HG03520 (cell line): ENCODE data around the gene SVIL.
"Not testable (repeated sequence)": the region's sequence is repeated elsewhere in the genome, so short reads cannot be mapped to it uniquely, and the experiment has no call there.

ENCODE experiments used
- ATAC-seq: cut with Tn5 transposase; IDR thresholded peaks from one replicate; pipeline ENCODE4 v1.9.1; 2021; ENCODE audit warnings: mild to moderate bottlenecking, moderate library complexity; ENCODE audit not compliant: unreplicated experiment

Gene SVIL

DNA sequence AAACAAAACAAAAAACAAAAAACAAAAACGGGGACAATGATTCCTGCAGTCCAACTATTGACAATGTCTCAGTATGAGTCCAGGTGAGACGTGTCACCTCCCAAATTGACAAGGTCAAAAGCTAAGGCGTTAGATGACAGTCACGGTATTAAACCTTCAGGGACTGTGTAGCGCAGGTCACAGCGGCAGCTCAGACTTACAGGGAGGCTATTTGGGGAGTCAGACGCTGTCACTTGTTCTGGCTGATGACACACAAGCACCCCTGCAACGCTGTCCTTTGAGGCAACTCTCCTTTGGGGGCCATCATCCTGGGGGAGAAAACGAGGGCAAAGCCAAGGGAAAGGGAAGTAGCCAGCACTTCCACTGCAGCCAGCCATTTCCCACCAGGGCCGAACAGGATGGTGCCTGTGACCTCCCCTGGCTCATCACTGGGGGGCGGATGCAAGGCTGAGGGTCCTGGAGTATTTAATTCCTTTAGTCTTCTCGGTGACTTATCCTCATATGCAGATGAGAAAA lies 55.3 kb downstream of the SVIL start:
- no peak for ATAC-seq

DNA sequence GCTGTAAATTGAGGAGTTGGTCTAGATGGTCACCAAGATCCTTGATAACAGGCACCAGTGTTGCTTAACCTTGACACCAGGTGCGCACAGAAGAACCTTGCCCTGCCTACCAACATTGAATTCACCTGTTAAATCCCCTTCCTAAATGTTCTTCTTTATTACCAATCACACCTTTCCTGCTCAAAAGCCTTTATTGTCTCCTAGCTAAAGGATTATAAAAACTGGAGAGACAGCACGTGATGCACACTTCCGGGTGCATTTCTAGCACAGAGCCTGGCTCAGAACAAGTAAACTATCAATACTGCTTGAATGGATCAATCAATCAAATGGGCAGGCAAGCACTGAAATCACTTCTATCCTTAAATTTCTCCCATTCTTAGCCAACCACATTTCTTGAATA lies 56.3 kb downstream of the SVIL start:
- no peak for ATAC-seq

GRCh38 chr10:29576681-29577080 lies 58.1 kb downstream of the SVIL start:
- ATAC-seq = no peak

GRCh38 chr10:29575098-29575455 lies 59.7 kb downstream of the SVIL start:
- ATAC-seq = no peak

DNA sequence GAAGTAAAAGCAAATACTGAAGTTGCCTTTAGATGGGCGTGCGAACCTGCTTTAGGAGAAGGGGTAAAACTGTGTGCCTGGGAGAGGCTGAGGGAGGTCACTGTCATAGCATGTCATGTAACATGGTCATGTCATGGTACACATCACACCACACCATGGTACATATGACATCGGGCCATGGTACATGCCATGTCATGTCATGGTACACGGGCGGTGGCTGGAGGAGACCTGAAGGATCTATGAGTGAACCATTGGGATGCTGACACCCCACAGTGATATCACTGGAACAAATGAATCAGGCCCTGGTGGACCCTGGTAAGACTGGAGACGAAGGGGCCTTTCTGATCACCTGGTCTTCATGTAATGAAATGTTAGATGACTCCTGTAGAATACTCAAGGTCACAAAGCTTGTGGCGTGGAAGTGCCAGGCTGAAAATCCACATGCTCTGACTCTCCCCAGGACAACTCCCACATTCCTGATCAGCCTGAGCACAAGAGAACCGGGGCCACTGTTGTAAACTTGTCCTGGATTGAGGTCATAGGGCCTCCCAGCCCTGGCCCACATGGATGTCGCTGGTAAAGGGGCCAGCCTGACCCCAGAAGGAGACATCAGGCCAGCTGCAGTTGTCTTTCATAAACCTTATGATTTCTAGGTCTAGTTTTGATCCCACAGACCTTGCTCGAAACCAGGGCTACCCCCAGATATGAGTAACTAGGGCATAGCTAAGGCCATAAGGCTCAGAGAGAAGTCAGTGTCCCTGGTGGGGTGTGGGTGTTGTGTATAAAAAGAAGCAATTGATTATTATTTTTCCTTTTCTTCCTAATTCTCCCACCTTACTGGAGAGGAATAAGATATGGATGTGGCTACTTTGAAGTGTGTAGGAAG lies 60.3 kb downstream of the SVIL start:
- not testable (repeated sequence) for ATAC-seq

DNA sequence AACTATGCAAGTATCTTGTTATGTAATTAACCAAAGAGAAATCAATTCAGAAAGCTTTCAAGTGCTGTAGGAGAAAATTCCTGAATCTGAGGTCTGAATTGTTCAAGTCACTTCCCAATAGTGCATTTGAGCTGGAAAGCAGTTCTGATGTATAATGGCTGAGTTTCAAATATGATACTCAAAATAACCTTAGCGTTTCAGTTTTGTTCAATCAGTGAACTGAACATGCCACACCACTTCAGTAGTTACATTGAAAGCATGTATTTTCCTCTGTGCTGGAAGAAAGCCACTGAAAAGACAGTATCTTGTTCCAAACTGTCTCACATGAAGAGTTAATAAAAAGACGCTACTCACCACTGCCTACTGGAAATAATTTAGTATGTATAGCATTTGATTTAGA lies 64.5 kb downstream of the SVIL start:
- not testable (repeated sequence) for ATAC-seq

DNA sequence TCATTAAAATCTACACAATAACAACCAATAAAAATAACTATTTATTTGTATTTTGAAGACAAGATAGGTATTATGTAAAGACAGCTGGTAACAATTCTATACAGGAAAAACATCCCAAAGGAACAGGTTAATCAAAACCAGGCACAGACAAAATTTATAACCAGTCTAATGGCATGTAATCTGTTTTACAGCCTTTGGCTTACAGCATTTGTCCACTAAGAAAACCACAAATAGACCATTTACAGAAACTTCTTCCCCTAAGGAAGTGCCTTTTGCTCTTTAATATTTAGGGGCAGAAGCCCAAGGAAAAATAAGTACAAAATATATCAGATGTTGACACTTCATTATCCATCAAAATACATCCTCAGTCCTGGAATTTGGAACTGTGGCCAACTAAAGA lies 65.0 kb downstream of the SVIL start:
- no peak for ATAC-seq

DNA sequence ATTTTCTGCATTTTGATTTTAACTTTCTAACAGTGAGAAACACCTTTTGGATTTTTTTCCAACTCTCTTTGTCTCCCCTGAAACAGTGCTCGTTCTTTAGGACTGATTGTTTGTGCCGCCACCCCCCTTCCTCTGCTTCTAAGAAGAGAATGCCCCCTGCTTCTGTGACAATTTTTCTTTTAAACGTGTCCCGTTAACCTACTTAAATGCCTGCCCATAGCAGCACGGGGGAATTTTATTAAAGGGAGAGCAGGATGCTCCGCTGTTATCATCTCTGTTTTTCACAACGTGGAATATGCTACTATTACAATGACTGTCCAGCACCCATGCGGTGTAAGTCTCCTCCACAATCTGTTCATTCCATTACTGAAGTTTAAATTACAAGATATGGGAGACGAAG lies 67.8 kb downstream of the SVIL start:
- ATAC-seq = no peak

- ATAC-seq = not testable (repeated sequence)
Observed at GRCh38 chr10:29566209-29566608, 68.6 kb downstream of the SVIL start.

DNA sequence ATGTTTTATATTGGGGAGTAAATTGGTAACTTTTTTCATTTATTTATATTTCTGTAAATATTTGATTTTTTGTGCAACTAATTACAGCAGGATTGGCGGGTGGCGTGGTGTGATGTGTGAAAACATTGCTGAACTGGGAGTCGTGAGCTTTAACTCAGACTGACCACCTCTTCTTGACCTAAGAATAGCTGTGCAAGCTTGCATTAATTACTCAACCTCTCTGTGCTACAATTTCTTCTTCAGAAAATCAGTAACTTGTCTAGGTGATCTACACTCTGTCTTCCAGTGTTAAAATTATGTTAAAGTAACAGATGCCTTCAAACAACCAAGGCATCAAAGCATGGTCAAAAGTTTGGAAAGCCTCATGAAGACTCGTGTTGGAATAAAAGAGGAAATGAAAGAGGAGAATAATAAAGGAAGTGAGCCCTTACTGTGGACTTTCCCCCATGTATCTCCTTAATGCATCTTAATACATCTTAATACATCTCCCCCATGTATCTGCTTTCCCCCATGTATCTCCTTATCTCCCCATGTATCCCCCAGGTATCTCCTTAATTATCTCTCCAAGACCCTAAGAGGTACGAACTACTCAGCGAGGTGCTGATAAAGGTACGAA lies 71.2 kb downstream of the SVIL start:
- ATAC-seq = no peak

DNA sequence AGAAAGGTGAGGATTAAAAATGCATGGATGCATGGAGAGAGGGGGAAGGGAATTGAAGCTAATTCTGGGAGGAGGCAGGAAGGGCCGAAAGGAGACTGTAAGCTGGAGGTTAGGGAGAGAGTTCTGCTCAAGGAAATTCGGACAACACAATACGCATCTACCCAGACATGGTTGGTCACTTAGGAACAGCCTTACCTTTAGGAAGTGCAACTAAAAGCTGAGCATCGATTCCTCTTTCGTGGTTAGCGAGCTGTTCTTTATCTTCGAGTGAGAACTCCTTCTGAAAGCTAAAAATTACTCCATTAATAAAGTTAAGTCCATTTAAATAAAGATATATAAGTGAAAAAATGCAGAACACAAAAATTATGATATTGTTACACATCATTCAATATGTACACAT lies 71.8 kb downstream of the SVIL start:
- ATAC-seq = peak; percentile 92

DNA sequence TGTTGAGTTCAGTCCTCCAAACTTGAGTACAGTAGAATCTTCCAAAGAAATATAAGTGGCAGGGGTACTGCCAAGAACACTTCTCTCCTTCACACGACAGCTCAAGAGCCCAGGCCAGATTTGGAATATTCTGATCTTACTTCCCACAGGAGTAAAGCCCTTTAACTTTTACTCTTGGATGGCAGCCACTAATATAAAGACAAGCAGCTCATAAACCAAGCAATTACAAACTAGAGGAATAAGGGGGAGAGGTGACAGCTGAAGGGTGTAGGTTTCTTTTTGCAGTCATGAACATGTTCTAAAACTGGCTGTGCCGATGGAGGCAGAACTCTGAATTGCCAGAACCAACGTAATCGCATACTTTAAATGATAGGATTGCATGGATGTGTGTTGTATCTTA lies 74.8 kb downstream of the SVIL start:
- no peak for ATAC-seq

GRCh38 chr10:29557665-29558064 lies 77.1 kb downstream of the SVIL start:
- ATAC-seq = no peak

GRCh38 chr10:29555746-29556481 lies 78.9 kb downstream of the SVIL start:
- no peak for ATAC-seq

DNA sequence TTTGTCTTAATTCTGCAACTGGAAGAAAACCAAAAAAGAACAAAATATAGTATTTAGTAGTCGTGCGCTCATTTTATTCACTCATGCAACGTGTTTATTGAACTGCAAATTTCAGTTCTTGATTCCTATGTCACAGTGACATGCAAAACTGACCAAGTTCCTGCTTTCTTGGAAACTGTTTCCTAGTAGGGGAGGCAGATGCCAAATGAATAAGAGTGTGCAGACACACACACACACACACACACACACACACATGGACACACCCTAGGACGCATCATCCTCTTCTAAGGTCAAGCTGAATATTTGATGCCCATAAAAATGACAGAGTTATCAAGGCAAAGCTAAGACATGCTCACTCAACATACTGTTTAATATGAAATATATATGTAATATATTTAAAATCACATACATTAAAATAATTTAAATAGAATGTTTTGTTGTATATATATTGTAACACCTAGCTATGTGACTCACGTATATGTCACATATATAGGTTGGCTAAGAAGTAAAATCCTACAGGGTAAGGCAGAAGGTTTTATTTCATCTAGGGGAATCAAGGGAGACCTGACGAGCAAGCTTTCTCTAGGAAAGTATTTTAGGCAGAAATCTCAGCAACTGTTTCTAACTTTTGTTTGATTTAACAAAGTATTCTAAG lies 79.6 kb downstream of the SVIL start:
- ATAC-seq = no peak

DNA sequence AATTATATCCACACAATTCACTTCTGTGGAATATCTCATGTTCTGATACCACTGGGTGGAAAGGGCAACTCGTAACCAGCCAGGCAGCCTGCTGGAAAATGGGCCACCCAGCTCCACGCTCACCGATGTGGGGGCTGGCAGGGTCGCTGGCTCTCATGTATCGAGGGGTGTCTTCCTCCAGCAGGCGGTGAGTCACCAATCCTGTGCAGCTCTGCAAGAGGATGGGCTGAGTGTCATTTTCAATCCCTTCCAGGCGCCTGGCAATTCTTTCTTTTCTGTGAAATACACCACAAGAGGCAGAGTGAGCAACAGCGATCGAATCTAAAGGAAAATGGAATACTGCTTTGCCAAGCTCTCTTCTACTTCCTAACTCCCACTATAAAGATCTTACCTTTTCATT lies 80.1 kb downstream of the SVIL start:
- no peak for ATAC-seq

- no peak for ATAC-seq
Observed at GRCh38 chr10:29553544-29554250, 81.1 kb downstream of the SVIL start.

DNA sequence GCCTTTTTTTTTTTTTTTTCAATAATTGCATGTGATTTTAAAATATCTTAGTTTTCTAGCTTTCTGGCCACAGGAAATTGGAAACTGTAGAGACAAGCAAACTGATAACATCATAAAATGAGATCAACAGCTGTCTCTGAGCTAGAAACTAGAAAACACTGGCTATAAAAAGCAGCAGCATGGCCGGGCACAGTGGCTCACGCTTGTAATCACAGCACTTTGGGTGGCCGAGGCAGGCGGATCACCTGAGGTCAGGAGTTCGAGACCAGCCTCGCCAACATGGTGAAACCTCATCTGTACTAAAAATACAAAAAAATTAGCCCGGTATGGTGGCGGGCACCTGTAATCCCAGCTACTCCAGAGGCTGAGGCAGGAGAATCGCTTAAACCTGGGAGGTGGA lies 81.7 kb downstream of the SVIL start:
- ATAC-seq = not testable (repeated sequence)

GRCh38 chr10:29549493-29549892 lies 85.3 kb downstream of the SVIL start:
- ATAC-seq = not testable (repeated sequence)

- ATAC-seq = no peak
Observed at GRCh38 chr10:29546773-29547313, 87.9 kb downstream of the SVIL start.
